Liver (tissue), 3 donors: ENCODE measurements around the gene NARS2.

Experiments used
- CTCF ChIP-seq: fragments of 150-350 bp; IDR thresholded peaks from 2 replicates; pipeline ENCODE4 v1.5.1; 2017; ENCODE audit warnings: improper control_type of control experiment, low read depth, low read length; ENCODE audit not compliant: missing input control
- FOXA1 ChIP-seq: IDR thresholded peaks from 2 replicates; pipeline ENCODE4 v1.6.1; 2016; ENCODE audit warnings: antibody characterized with exemption
- GABPA ChIP-seq, 2 donors: IDR thresholded peaks in 1 of 2; conservative IDR thresholded peaks in 1 of 2; 2 replicates each; pipeline ENCODE4 v1.6.1; 2016; ENCODE audit warnings: antibody characterized with exemption in 2 of 2, mild to moderate bottlenecking in 1 of 2, moderate library complexity in 1 of 2
- HNF4G ChIP-seq: IDR thresholded peaks from 2 replicates; pipeline ENCODE4 v1.6.1; 2016; ENCODE audit warnings: antibody characterized with exemption
- JUND ChIP-seq, 2 donors: IDR thresholded peaks; 2 replicates each; pipeline ENCODE4 v1.6.1; 2016; ENCODE audit warnings: antibody characterized with exemption in 2 of 2
- RAD21 ChIP-seq, 2 donors: IDR thresholded peaks; 2 replicates each; pipeline ENCODE4 v1.6.1; 2016; ENCODE audit warnings: antibody characterized with exemption in 2 of 2, mild to moderate bottlenecking in 2 of 2
- REST ChIP-seq: IDR thresholded peaks from 2 replicates; pipeline ENCODE4 v1.6.1; 2016; ENCODE audit warnings: antibody characterized with exemption, mild to moderate bottlenecking
- TAF1 ChIP-seq: conservative IDR thresholded peaks from 2 replicates; pipeline ENCODE4 v1.6.1; 2016; ENCODE audit warnings: antibody characterized with exemption, mild to moderate bottlenecking
- YY1 ChIP-seq: IDR thresholded peaks from 2 replicates; pipeline ENCODE4 v1.6.1; 2016; ENCODE audit warnings: antibody characterized with exemption, mild to moderate bottlenecking
- ZBTB33 ChIP-seq: IDR thresholded peaks from 2 replicates; pipeline ENCODE4 v1.6.1; 2016; ENCODE audit warnings: antibody characterized with exemption
- TF ChIP-seq, protein P1 (sequence below): IDR thresholded peaks from 2 replicates; pipeline ENCODE4 v1.6.1; 2016; ENCODE audit warnings: antibody characterized with exemption
- TF ChIP-seq, protein P2 (sequence below): IDR thresholded peaks from 2 replicates; pipeline ENCODE4 v1.6.1; 2016; ENCODE audit warnings: antibody characterized with exemption
- donor health status: healthy.
- donor health status: healthy.

DNA sequence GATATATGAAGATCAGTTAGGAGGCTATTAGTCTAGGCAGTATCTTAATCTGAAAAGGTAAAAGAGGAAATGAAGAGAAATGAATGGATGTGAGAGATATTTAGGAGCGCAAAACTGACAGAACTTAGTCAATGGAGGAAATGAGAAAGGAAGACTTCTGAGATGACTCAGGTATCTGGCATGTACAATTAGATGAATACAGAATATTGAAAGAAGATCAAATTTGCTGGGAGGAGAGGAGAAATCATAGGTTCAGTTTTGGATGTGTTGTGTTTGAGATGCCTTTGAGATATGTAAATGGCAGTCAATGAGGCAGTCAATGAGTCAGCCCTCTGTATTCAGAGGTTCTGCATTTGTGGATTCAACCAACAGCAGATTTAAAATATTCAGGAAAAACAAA lies 114.2 kb downstream of the NARS2 start:
- no peak for TF ChIP-seq CTCF
- TF ChIP-seq JUND (IDR thresholded peaks at IDR 0.05) = no peak
- TF ChIP-seq RAD21 (IDR thresholded peaks at IDR 0.05) = no peak
- TF ChIP-seq FOXA1 = no peak
- no peak for TF ChIP-seq REST
- TF ChIP-seq ZBTB33 = no peak
- TF ChIP-seq, protein P1, sequence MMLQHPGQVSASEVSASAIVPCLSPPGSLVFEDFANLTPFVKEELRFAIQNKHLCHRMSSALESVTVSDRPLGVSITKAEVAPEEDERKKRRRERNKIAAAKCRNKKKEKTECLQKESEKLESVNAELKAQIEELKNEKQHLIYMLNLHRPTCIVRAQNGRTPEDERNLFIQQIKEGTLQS = no peak
- TF ChIP-seq GABPA (IDR thresholded peaks at IDR 0.05 in 1 of 2, conservative IDR thresholded peaks at IDR 0.05 in 1 of 2) = no peak
- no peak for TF ChIP-seq TAF1
- no peak for TF ChIP-seq HNF4G
- no peak for TF ChIP-seq YY1
- TF ChIP-seq, protein P2, sequence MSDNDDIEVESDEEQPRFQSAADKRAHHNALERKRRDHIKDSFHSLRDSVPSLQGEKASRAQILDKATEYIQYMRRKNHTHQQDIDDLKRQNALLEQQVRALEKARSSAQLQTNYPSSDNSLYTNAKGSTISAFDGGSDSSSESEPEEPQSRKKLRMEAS = no peak
